ENCODE results near the gene ANO2. TPM values are rescaled to one million over a fixed set of nuclear protein-coding genes. Genes with fewer than 3 reads are reported as not detected.

Gene ANO2
- polyA plus RNA-seq, 4 donors, result 0.31 to 6.2 TPM; not detected in 2

DNA sequence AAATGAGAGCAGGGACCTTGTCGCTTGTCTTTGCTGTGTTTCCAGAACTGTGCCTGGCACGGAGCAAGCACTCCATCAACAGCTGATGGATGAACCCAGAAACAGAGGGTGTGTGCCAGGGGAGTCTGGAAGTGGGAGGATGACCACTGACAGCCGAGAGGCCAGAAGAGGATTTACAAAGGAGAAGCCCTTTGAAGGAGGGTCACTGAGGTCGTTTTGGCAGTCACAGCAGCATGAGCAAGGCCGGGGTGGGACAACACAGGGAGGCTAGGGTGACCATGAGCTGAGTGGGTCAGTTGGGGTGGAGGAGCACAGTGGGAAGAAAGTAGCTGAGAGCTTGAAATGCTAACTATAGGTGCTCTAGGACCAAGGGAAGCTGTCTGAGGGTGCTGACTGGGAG, 313.6 kb downstream of the ANO2 start:
- H3K4me3 ChIP-seq (ENCODE audit: low read depth in 1 of 3, low read length in 3 of 3), result no peak overlapping the region
- H3K27me3 ChIP-seq (ENCODE audit: control insufficient read depth in 3 of 3, insufficient read depth in 3 of 3, low read length in 3 of 3), result no peaks in the 10 kb centered on the region
- 74 to 86% (median 76%) methylated on average over 5 of the region's 5 CpGs for WGBS, 3 donors
- peak overlapping the region in 1 of 3 donors; percentile 22 for H3K27ac ChIP-seq (ENCODE audit: low read depth in 1 of 3, low read length in 2 of 3)
- no peaks in the 10 kb centered on the region for H3K9me3 ChIP-seq (ENCODE audit: control insufficient read depth in 2 of 2, insufficient read depth in 1 of 2, low read depth in 1 of 2, low read length in 1 of 2)
- FAIRE-seq, result no peak
- no peak for DNase-seq
- no peaks in the 10 kb centered on the region for H3K36me3 ChIP-seq (ENCODE audit: control insufficient read depth in 3 of 3, insufficient read depth in 2 of 3, low read depth in 1 of 3, low read length in 3 of 3)
- peaks cover 0 to 6% (median 0%) of the 10 kb centered on the region in 3 donors for H3K4me1 ChIP-seq (ENCODE audit: control insufficient read depth in 3 of 3, insufficient read depth in 2 of 3, low read depth in 1 of 3, low read length in 2 of 3)

DNA sequence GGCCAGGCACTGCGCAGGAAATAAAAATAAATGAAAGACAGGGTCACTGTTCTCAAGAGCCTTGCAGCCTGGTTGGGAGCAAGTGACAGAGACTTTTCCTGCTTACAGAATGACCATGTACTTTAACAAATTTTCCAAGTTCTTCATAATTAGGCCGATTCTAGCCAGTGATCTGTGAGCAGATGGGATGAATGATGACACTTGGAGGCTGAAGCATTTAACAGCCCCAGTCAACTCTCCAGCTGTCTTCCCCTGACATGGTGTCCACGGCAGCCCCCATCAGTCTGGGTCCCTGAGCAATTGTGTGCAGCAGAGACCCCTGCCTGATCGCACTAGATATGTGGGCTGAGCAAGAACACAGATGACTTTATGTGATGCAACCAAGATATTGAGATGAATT, 314.3 kb downstream of the ANO2 start:
- Histone ChIP-seq H3K4me3 (ENCODE audit: low read depth in 1 of 3, low read length in 3 of 3) (no peak overlapping the region), H3K9me3 (ENCODE audit: control insufficient read depth in 2 of 2, insufficient read depth in 1 of 2, low read depth in 1 of 2, low read length in 1 of 2) (no peaks in the 10 kb centered on the region), H3K27me3 (ENCODE audit: control insufficient read depth in 3 of 3, insufficient read depth in 3 of 3, low read length in 3 of 3) (no peaks in the 10 kb centered on the region), H3K36me3 (ENCODE audit: control insufficient read depth in 3 of 3, insufficient read depth in 2 of 3, low read depth in 1 of 3, low read length in 3 of 3) (no peaks in the 10 kb centered on the region), H3K27ac (ENCODE audit: low read depth in 1 of 3, low read length in 2 of 3) (no peak overlapping the region), H3K4me1 (ENCODE audit: control insufficient read depth in 3 of 3, insufficient read depth in 2 of 3, low read depth in 1 of 3, low read length in 2 of 3) (peaks cover 0 to 6% (median 0%) of the 10 kb centered on the region in 3 donors)
- WGBS, 3 donors, result 86 to 97% (median 88%) methylated on average over 4 of the region's 4 CpGs
- DNase-seq (no peak), FAIRE-seq (no peak)

GRCh38 chr12:5628501-5628900, 316.6 kb downstream of the ANO2 start:
- no peak overlapping the region for H3K4me3 ChIP-seq (ENCODE audit: low read depth in 1 of 3, low read length in 3 of 3)
- H3K9me3 ChIP-seq (ENCODE audit: control insufficient read depth in 2 of 2, insufficient read depth in 1 of 2, low read depth in 1 of 2, low read length in 1 of 2), result no peaks in the 10 kb centered on the region
- H3K27ac ChIP-seq (ENCODE audit: low read depth in 1 of 3, low read length in 2 of 3), result no peak overlapping the region
- H3K36me3 ChIP-seq (ENCODE audit: control insufficient read depth in 3 of 3, insufficient read depth in 2 of 3, low read depth in 1 of 3, low read length in 3 of 3), result no peaks in the 10 kb centered on the region
- FAIRE-seq, result no peak
- peaks cover 0 to 6% (median 0%) of the 10 kb centered on the region in 3 donors for H3K4me1 ChIP-seq (ENCODE audit: control insufficient read depth in 3 of 3, insufficient read depth in 2 of 3, low read depth in 1 of 3, low read length in 2 of 3)
- H3K27me3 ChIP-seq (ENCODE audit: control insufficient read depth in 3 of 3, insufficient read depth in 3 of 3, low read length in 3 of 3), result no peaks in the 10 kb centered on the region
- DNase-seq, result no peak
- 98% methylated on average over 8 of the region's 8 CpGs for WGBS, 3 donors

- Histone ChIP-seq H3K27me3 (ENCODE audit: control insufficient read depth in 3 of 3, insufficient read depth in 3 of 3, low read length in 3 of 3) (no peaks in the 10 kb centered on the region), H3K9me3 (ENCODE audit: control insufficient read depth in 2 of 2, insufficient read depth in 1 of 2, low read depth in 1 of 2, low read length in 1 of 2) (no peaks in the 10 kb centered on the region), H3K36me3 (ENCODE audit: control insufficient read depth in 3 of 3, insufficient read depth in 2 of 3, low read depth in 1 of 3, low read length in 3 of 3) (no peaks in the 10 kb centered on the region), H3K4me1 (ENCODE audit: control insufficient read depth in 3 of 3, insufficient read depth in 2 of 3, low read depth in 1 of 3, low read length in 2 of 3) (peaks cover 0 to 6% (median 0%) of the 10 kb centered on the region in 3 donors), H3K27ac (ENCODE audit: low read depth in 1 of 3, low read length in 2 of 3) (no peak overlapping the region), H3K4me3 (ENCODE audit: low read depth in 1 of 3, low read length in 3 of 3) (no peak overlapping the region)
- no peak for FAIRE-seq
- 83 to 93% (median 84%) methylated on average over 8 of the region's 8 CpGs for WGBS, 3 donors
- no peak for DNase-seq
Observed at GRCh38 chr12:5627053-5627630, 317.9 kb downstream of the ANO2 start.

GRCh38 chr12:5626151-5626550, 318.9 kb downstream of the ANO2 start:
- Histone ChIP-seq H3K27ac (ENCODE audit: low read depth in 1 of 3, low read length in 2 of 3) (no peak overlapping the region), H3K27me3 (ENCODE audit: control insufficient read depth in 3 of 3, insufficient read depth in 3 of 3, low read length in 3 of 3) (no peaks in the 10 kb centered on the region), H3K9me3 (ENCODE audit: control insufficient read depth in 2 of 2, insufficient read depth in 1 of 2, low read depth in 1 of 2, low read length in 1 of 2) (no peaks in the 10 kb centered on the region), H3K4me3 (ENCODE audit: low read depth in 1 of 3, low read length in 3 of 3) (no peak overlapping the region), H3K36me3 (ENCODE audit: control insufficient read depth in 3 of 3, insufficient read depth in 2 of 3, low read depth in 1 of 3, low read length in 3 of 3) (no peaks in the 10 kb centered on the region), H3K4me1 (ENCODE audit: control insufficient read depth in 3 of 3, insufficient read depth in 2 of 3, low read depth in 1 of 3, low read length in 2 of 3) (no peaks in the 10 kb centered on the region)
- DNase-seq, result no peak
- FAIRE-seq, result no peak
- 89 to 91% (median 91%) methylated on average over 7 of the region's 7 CpGs for WGBS, 3 donors

- Histone ChIP-seq H3K4me3 (ENCODE audit: low read depth in 1 of 3, low read length in 3 of 3) (no peak overlapping the region), H3K36me3 (ENCODE audit: control insufficient read depth in 3 of 3, insufficient read depth in 2 of 3, low read depth in 1 of 3, low read length in 3 of 3) (no peaks in the 10 kb centered on the region), H3K27me3 (ENCODE audit: control insufficient read depth in 3 of 3, insufficient read depth in 3 of 3, low read length in 3 of 3) (no peaks in the 10 kb centered on the region), H3K27ac (ENCODE audit: low read depth in 1 of 3, low read length in 2 of 3) (no peak overlapping the region), H3K9me3 (ENCODE audit: control insufficient read depth in 2 of 2, insufficient read depth in 1 of 2, low read depth in 1 of 2, low read length in 1 of 2) (no peaks in the 10 kb centered on the region), H3K4me1 (ENCODE audit: control insufficient read depth in 3 of 3, insufficient read depth in 2 of 3, low read depth in 1 of 3, low read length in 2 of 3) (no peaks in the 10 kb centered on the region)
- WGBS, 3 donors, result 79 to 88% (median 81%) methylated on average over 13 of the region's 13 CpGs
- FAIRE-seq, result no peak
- DNase-seq, result no peak
Observed at GRCh38 chr12:5624486-5625272, 320.4 kb downstream of the ANO2 start.

DNA sequence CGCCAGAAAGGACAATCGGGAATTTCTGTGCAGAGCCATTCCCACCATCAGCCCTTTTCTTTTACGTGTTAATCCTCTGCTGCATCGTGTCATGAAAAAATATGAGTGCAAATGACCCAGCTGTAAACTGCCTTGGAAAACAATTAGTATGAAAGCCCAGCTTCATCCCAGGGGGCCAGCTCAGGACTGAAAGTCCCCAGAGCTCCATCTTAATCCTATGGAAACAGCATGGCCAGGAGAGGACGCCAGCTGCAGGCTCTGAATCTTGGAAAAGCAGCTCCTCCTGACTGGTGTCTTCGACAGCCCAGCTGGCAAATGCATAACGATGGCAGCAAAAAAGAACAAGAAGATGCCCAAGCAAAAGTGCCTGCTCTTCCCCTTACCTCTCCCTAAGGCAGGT, 321.6 kb downstream of the ANO2 start:
- no peaks in the 10 kb centered on the region for H3K36me3 ChIP-seq (ENCODE audit: control insufficient read depth in 3 of 3, insufficient read depth in 2 of 3, low read depth in 1 of 3, low read length in 3 of 3)
- WGBS, 3 donors, result 73 to 82% (median 79%) methylated on average over 7 of the region's 7 CpGs

GRCh38 chr12:5622280-5622679, 322.8 kb downstream of the ANO2 start:
- DNase-seq, result no peak
- FAIRE-seq, result no peak
- Histone ChIP-seq H3K27me3 (ENCODE audit: control insufficient read depth in 3 of 3, insufficient read depth in 3 of 3, low read length in 3 of 3) (no peaks in the 10 kb centered on the region), H3K9me3 (ENCODE audit: control insufficient read depth in 2 of 2, insufficient read depth in 1 of 2, low read depth in 1 of 2, low read length in 1 of 2) (no peaks in the 10 kb centered on the region), H3K4me1 (ENCODE audit: control insufficient read depth in 3 of 3, insufficient read depth in 2 of 3, low read depth in 1 of 3, low read length in 2 of 3) (no peaks in the 10 kb centered on the region), H3K27ac (ENCODE audit: low read depth in 1 of 3, low read length in 2 of 3) (no peak overlapping the region), H3K36me3 (ENCODE audit: control insufficient read depth in 3 of 3, insufficient read depth in 2 of 3, low read depth in 1 of 3, low read length in 3 of 3) (no peaks in the 10 kb centered on the region), H3K4me3 (ENCODE audit: low read depth in 1 of 3, low read length in 3 of 3) (no peak overlapping the region)
- WGBS, 3 donors, result 71 to 75% (median 75%) methylated on average over 3 of the region's 3 CpGs

More for the DNA sequence above, 321.6 kb downstream of the ANO2 start:
- FAIRE-seq (no peak), DNase-seq (no peak)
- Histone ChIP-seq H3K27ac (ENCODE audit: low read depth in 1 of 3, low read length in 2 of 3) (no peak overlapping the region), H3K27me3 (ENCODE audit: control insufficient read depth in 3 of 3, insufficient read depth in 3 of 3, low read length in 3 of 3) (no peaks in the 10 kb centered on the region), H3K4me1 (ENCODE audit: control insufficient read depth in 3 of 3, insufficient read depth in 2 of 3, low read depth in 1 of 3, low read length in 2 of 3) (no peaks in the 10 kb centered on the region), H3K4me3 (ENCODE audit: low read depth in 1 of 3, low read length in 3 of 3) (no peak overlapping the region), H3K9me3 (ENCODE audit: control insufficient read depth in 2 of 2, insufficient read depth in 1 of 2, low read depth in 1 of 2, low read length in 1 of 2) (no peaks in the 10 kb centered on the region)

All from small intestine (tissue), 7 donors.